ENCODE data around the gene SPDYC. TPM values are rescaled to one million over a fixed set of nuclear protein-coding genes. Genes with fewer than 3 reads are reported as not detected.
"Not testable (repeated sequence)": the region's sequence is repeated elsewhere in the genome, so short reads cannot be mapped to it uniquely, and the experiment has no call there.

SPDYC gene
- total and polyA plus RNA-seq, 2 donors from 2014 or later, result 0.43 TPM; not detected in 1

DNA sequence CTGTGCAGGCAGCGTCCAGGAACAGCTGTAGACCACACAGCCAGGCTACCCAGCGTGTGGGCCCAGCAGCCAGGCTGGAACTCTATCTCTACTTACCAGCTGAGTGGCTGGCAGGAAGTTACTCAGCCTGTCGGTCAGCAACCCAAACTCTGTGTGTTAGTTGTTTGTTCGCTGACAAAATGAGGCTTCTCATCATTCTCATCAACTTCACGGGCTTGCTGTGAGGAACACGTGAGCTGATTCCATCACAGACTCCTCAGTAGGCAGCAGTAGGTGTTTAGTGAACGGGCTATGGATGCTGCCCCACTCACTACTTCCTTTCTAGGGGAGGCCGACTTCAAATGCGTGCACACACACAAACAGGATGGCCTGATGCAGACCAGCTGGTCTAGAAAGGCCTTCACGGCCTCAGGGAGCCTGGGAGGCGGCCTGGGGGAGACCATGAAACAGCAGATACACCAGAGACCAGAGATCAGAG, 830 bp upstream of the SPDYC start:
- no peak for TF ChIP-seq CTCF (IDR thresholded peaks at IDR 0.05; ENCODE audit: borderline replicate concordance, extremely low read depth, insufficient read depth)
- Histone ChIP-seq H3K4me1 (ENCODE audit: control insufficient read depth in 2 of 3, insufficient read depth in 2 of 3, low read depth in 1 of 3, low read length in 3 of 3) (peaks cover 0 to 2% (median 0%) of the 10 kb centered on the region in 3 donors), H3K36me3 (ENCODE audit: control insufficient read depth in 2 of 3, insufficient read depth in 3 of 3, low read length in 3 of 3) (no peaks in the 10 kb centered on the region), H3K9ac (ENCODE audit: low read length in 3 of 3) (no peak overlapping the region), H3K27me3 (ENCODE audit: control insufficient read depth, insufficient read depth, low read length) (no peaks in the 10 kb centered on the region), H3K4me3 (ENCODE audit: low read length in 3 of 3) (no peak overlapping the region), H3K27ac (ENCODE audit: low read depth in 2 of 2, low read length in 2 of 2) (no peak overlapping the region), H3K9me3 (ENCODE audit: control insufficient read depth in 2 of 3, insufficient read depth in 1 of 3, low read length in 3 of 3) (no peaks in the 10 kb centered on the region)
- DNase-seq (peak in 2 of 5 donors; percentile 20 to 45), FAIRE-seq (no peak)
- intact Hi-C loops (cut with DNase I), result no loop called here

DNA sequence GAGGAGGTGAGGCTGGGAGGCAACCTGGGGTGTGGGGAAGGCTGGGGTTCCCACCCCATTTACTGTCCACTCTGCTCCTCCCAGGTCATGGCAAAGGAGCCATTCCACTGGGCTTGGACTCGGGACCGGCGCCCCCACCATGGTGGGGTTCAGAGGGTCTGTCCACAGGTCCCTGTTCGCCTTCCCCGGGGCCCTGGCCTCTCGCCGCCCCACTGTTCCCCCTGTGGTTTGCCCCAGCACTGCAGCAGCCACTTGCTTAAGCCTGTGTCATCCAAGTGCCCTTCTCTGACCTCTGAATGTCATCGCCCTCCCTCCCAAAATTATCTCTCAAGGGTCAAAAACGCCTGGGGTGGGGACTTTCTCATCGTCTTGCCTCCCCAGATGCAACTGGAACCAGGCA, 2.6 kb downstream of the SPDYC start:
- DNase-seq (peak in 1 of 5 donors; percentile 42), FAIRE-seq (no peak)
- Histone ChIP-seq H3K27me3 (ENCODE audit: control insufficient read depth, insufficient read depth, low read length) (no peaks in the 10 kb centered on the region), H3K9me3 (ENCODE audit: control insufficient read depth in 2 of 3, insufficient read depth in 1 of 3, low read length in 3 of 3) (no peaks in the 10 kb centered on the region), H3K36me3 (ENCODE audit: control insufficient read depth in 2 of 3, insufficient read depth in 3 of 3, low read length in 3 of 3) (no peaks in the 10 kb centered on the region), H3K4me1 (ENCODE audit: control insufficient read depth in 2 of 3, insufficient read depth in 2 of 3, low read depth in 1 of 3, low read length in 3 of 3) (peaks cover 0 to 2% (median 0%) of the 10 kb centered on the region in 3 donors), H3K9ac (ENCODE audit: low read length in 3 of 3) (no peak overlapping the region), H3K27ac (ENCODE audit: low read depth in 2 of 2, low read length in 2 of 2) (no peak overlapping the region), H3K4me3 (ENCODE audit: low read length in 3 of 3) (no peak overlapping the region)
- intact Hi-C loops (cut with DNase I), result no loop called here
- no peak for TF ChIP-seq CTCF (IDR thresholded peaks at IDR 0.05; ENCODE audit: borderline replicate concordance, extremely low read depth, insufficient read depth)

DNA sequence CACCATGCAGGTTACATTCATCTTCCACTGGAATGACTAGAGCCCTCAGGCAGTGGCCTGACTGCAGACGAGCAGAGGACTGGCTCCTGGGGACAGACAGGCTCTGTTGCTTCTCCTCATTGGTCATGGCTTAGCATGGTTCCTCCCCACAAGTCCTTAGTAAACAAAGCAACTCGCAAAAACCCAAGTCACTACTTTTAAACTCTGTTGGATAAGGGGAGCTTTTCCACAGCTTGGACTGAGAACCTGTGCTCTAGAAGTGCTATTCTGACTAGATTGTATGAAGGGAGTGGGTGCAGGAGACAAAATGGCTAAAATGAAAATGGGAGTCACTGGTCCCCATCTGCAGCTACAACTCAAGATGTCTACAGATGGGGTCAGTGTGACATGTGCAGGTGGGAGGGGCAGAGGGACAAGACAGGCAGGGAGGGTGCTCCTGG, 4.6 kb downstream of the SPDYC start:
- H3K9me3 ChIP-seq (ENCODE audit: control insufficient read depth in 2 of 3, insufficient read depth in 1 of 3, low read length in 3 of 3); H3K27ac ChIP-seq (ENCODE audit: low read depth in 2 of 2, low read length in 2 of 2); H3K4me3 ChIP-seq (ENCODE audit: low read length in 3 of 3); H3K4me1 ChIP-seq (ENCODE audit: control insufficient read depth in 2 of 3, insufficient read depth in 2 of 3, low read depth in 1 of 3, low read length in 3 of 3); H3K9ac ChIP-seq (ENCODE audit: low read length in 3 of 3); H3K36me3 ChIP-seq (ENCODE audit: control insufficient read depth in 2 of 3, insufficient read depth in 3 of 3, low read length in 3 of 3); intact Hi-C loops (cut with DNase I); FAIRE-seq; H3K27me3 ChIP-seq (ENCODE audit: control insufficient read depth, insufficient read depth, low read length): not testable (repeated sequence)
- peak in 1 of 5 donors; percentile 12 for DNase-seq

- H3K27ac ChIP-seq (ENCODE audit: low read depth in 2 of 2, low read length in 2 of 2), result peak overlapping the region; percentile 74 to 81
- no peaks in the 10 kb centered on the region for H3K9me3 ChIP-seq (ENCODE audit: control insufficient read depth in 2 of 3, insufficient read depth in 1 of 3, low read length in 3 of 3)
- peaks cover 0 to 7% (median 0%) of the 10 kb centered on the region in 3 donors for H3K36me3 ChIP-seq (ENCODE audit: control insufficient read depth in 2 of 3, insufficient read depth in 3 of 3, low read length in 3 of 3)
- no peaks in the 10 kb centered on the region for H3K27me3 ChIP-seq (ENCODE audit: control insufficient read depth, insufficient read depth, low read length)
- intact Hi-C loops (cut with DNase I), result no loop called here
- H3K4me1 ChIP-seq (ENCODE audit: control insufficient read depth in 2 of 3, insufficient read depth in 2 of 3, low read depth in 1 of 3, low read length in 3 of 3), result peaks cover 0 to 19% (median 0%) of the 10 kb centered on the region in 3 donors
- H3K4me3 ChIP-seq (ENCODE audit: low read length in 3 of 3), result peak overlapping the region; percentile 76 to 85 (median 77)
- H3K9ac ChIP-seq (ENCODE audit: low read length in 3 of 3), result peak overlapping the region; percentile 37 to 84 (median 45)
- FAIRE-seq (no peak), DNase-seq (peak; percentile 89 to 91 (median 90))
- peak; percentile 46 for TF ChIP-seq CTCF (IDR thresholded peaks at IDR 0.05; ENCODE audit: borderline replicate concordance, extremely low read depth, insufficient read depth)
Measured at GRCh38 chr11:65180877-65181568, 11.0 kb downstream of the SPDYC start.

Measured in kidney (tissue), 14 donors.